GM23248 (cell line): ENCODE measurements around the gene ZBTB20.

Source experiments
- EZH2 ChIP-seq: fragments of 200-600 bp; sonication (generic); IDR thresholded peaks from 2 replicates; pipeline ENCODE4 v1.6.1; 2018; ENCODE audit warnings: antibody characterized with exemption, mild to moderate bottlenecking; ENCODE audit not compliant: insufficient read depth, poor library complexity, severe bottlenecking
- EZH2phosphoT487 ChIP-seq: fragments of 200-600 bp; sonication (generic); IDR thresholded peaks from 2 replicates; pipeline ENCODE4 v1.6.1; 2018; ENCODE audit warnings: antibody characterized with exemption, moderate library complexity, mild to moderate bottlenecking, low read depth; ENCODE audit not compliant: insufficient read depth

- TF ChIP-seq EZH2phosphoT487 (no peak), EZH2 (no peak)
Observed at GRCh38 chr3:114847564-114847963, 299.5 kb downstream of the ZBTB20 start.
